GM21526 (cell line): ENCODE measurements around the gene ADCYAP1R1.

Experiments used
- ATAC-seq: cut with Tn5 transposase; IDR thresholded peaks from one replicate; pipeline ENCODE4 v1.9.1; 2021; ENCODE audit warnings: moderate library complexity; ENCODE audit not compliant: unreplicated experiment, low FRiP score

Gene ADCYAP1R1

DNA sequence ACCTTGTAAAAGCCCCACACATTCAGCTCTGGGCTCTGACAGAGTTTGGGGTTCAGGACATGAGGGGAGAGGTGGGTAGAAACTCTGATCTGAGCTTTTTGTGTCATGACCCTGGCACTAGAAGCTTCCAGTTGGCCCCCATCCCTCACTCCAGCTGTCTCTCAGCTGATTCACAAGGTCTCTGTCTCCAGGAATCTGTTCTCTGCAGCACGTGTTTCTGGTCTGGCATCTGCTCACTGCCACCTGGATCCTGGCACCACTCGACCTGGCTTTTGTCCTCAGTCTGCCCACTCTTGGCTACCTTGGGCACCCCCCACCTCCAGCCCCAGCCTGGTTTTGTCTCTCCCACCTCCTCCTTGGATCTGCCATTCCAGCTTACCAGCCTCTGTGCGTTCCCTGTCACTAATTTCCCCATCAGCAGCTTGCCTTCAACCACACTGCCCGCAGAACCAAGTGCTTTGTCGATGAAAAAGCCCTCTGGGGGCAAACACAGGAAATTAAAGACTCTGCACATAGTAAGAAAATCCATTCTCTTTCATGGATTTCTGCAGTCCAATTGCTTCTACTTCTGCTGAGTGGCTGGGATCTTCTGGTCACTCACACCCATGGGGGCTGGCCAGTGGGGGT is 18.3 kb upstream of the ADCYAP1R1 start:
- no peak for ATAC-seq

DNA sequence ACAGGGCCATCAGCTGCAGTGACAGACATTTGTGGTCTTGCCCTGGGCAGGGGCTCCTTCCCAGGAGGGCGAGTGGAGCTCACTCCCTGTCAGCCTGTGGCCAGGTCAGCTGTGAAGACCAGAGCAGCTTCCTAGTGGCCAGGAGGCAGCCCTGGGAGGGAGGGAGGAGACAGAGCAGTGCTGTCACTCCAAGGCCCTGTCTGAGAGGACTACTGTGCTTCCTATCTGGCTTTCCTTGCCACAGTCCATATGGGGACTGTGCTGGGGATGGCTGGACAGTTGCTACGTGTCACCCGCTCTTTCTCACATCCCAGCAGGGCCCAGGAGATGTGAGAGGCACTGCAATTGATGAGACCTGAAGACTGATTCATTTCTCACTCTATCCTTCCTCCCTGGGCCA is 15.2 kb upstream of the ADCYAP1R1 start:
- ATAC-seq, result no peak

DNA sequence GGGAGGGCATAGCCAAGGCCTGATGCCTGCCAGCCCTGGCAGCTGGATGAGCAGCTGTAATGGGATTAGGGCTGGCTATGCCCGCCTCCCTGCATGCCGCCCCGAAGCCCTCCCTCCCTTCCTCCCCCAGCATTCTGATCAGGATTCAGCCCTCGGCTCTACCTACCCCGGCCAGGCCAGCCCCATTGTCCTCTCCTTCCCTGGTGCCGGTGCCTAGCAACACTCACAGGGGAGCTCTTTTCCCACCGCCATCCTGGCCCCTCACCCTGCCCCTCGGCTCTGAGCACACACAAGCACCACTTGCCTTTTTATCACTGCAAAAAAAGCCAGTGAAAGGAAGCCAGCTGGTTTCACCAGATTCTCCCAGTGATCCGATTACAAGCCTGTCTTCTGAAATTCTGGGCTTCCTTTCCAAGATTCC is 9.0 kb upstream of the ADCYAP1R1 start:
- no peak for ATAC-seq

DNA sequence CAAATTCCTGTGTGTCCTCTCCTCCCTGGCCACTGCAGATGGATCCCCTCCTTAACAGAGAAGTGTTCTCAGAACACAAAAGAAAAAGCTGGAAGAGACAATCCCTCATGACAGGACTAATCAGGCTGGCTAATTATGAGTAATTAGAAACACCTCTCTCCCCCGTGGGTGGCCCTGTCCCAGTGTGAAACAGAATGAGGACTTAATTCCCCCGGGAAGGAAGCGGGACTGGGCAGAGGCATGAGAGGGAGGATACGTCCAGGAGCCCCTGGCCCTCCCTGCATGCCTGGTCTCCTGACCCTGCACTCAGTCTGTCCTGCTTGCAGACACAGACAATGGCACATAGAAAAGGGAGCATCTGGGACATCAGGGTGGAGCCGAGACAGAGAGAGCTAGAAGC is 7.6 kb upstream of the ADCYAP1R1 start:
- ATAC-seq, result no peak

DNA sequence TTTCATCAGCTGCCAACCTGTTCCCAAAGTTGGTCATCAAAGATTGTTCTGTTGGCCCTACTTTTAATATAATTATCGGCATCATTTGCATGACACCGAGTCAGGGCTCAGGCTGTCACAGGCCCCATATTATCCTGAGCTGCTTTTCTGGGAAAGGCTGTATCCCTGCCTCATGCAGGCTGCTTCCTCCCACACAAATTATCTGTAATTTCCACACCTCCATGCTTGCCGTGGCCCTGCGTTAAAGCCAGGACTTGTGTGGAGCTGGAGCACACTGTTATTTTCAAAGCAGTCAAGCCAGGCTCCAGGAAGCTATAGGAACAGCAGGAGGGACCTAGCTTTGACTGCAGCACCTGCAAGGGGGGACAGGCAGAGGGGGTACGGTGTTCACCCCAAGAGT is 5.4 kb upstream of the ADCYAP1R1 start:
- no peak for ATAC-seq

DNA sequence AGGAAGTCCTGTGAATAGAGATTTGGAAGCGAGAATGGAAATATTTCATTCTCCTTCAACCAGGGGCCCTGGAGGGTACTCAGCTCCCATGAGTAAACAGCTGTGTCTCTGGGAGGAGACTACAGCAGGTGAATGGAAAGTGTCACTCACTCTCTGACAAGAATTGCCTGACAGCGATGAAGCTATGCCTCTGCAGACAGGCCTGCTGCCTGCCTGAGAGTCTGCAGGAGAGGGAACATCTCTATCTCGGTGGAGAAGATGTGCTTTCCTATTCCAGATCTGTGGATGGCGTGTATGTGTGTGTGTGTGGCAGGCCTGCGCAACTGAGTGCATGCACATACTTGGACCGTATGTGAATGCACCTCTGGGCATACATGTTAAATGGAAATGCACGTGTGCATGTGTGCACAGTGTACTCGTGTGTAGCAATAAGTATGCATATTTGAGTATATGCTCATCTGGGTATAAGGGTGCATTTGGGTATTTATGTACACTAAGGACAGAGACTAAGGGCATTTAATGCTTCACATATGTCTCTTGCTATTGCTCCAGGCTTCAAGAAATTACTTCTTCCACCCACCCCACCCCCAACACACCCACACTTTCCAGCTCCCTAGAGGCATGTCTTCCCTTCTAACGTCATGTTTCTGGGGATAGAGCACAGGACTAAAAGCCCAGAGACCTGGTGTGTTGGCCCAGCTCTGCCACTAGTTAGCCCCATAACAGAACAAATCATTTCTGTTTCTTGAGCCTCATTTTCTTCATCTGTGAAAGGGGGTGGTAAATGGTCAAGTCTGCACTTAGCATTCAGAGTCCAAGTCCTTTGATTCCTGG is 4.6 kb upstream of the ADCYAP1R1 start:
- no peak for ATAC-seq

DNA sequence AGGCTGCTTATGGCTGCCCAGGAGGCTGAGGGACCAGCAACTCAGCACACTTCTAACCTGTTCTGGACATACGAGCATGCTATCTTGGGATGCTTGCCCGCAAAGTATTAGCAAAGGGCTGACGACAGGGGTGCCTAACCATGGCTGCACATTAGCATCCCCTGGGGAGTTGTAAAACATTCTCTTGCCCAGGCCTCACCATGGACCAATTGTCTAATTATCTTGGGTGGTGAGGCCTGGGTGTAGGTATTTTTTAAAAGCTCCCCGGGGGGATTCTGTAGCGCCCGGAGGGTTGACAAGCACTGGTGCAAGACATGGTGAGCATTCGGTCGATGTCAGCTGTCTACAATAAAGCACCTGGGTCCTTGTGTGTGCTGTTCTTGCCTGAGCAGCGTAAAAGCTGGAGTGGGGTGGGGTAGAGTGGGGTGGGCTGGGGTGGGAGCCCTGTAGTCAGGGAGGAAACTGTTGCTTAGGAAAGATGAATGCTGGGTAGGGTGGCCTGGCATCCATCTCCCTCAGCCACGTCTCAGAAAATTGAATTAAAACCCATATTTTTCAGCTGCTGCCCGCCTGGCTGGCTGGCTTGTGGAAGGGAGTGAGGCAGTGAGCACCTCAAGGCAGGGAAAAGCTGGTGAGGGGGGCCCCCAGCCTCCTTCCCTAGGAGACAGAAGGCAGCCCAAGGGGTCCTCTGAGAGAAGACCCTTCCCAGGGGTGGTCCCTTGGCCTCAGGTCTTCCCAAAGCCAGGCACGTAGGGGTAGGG is 2.9 kb upstream of the ADCYAP1R1 start:
- no peak for ATAC-seq

DNA sequence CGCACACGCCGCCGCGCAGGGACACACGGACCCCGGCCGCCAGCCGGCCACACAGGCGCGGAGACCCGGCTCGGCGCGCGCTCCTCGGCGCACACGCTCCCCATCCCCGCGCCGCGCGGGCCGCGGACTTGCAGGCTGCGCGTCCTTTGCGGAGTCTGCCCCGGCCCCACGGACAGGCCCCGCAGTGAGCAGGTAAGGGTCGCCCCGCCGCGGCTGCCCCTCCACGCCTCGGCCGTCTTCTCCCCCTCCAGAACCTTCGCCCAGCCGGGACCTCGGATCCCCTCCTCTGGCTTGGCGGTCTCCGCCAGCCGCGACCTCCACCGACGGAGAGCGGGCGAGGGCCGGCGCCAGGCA is 356 bp downstream of the ADCYAP1R1 start:
- no peak for ATAC-seq

DNA sequence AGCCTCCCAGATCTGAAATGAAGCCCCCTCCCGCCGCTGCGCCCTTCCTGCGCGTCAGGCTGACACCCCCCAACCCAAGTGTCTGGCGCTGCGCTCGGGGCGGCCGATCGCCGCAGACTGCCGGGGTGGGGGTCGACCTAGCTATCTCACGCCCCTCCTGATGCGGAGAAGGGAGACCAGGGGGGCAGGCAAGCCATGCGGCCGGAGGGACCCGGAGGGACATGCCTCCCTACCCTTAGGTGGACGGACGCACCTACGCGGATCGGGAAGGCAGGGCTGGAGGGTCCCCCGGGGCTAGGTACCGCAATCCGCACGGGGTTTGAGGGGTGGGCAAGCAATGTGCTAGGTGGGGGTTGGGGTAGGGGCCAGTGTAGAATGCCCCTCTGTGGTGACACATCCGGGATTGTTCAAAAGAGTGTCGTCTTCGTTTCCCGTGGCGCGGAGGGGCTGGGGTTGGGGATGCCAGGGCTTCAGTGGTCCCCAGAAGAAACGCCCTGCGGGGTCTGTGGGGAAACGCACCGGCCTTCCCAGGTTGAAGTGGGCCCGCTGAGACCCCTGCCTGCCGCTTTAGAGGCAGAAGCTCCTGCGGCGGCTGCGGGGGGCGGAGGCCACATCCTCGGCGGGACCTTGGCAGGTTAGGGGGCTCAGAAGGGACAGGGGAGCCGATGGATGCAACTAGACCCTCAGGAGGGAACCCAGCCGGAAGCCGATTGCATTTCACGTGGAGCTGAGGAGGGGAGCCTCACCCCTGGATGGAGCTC is 913 bp downstream of the ADCYAP1R1 start:
- no peak for ATAC-seq

DNA sequence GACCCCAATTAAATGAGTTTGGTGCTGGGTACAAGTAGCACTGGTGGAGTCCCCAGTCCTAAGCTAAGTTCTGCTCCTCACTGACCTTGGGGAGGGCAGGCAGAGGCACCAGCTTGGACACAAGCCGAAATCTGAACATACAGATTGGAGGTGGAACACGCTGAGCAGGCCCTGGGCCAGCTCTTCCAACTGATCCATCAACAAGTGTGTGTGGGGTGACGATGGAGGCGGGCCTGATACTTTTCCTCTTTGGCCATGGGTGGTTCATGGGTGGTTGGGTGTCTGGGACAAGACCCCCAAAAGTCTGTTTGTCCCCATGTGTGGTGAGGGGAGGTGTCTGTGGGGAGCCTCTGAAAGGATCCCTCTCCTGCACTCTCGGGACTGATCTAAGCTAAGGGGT is 1.9 kb downstream of the ADCYAP1R1 start:
- no peak for ATAC-seq

DNA sequence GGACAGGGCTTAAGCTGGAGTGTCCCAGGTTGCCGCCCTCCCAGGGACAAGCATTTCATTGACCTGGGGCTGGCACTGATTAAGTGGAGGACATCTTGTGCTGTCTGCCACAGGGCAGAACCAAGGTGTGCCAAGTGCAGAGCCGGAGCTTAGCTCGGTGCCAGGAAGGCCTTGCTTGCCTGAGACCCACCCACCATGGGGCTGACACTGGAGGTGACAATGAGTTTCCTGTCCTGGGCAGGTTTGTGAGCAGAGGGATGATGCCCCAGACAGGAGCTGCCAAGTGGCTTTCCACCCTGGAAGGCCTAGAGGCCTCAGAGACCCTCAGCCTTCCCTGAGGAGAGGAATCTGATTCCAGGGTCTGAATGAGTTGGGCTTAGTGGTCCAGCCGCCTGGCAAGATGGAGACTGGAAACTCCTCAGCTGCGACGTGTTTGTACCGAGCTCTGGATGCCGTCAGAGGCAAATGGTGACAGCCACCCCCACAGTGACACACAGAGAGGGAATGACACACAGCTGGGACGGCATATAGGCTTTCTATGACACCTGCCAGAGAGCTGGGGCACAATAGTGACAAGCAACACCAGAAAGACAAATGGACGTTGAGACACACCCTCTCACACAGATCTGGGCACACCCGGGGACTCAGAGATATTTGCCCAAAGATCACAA is 2.6 kb downstream of the ADCYAP1R1 start:
- ATAC-seq, result no peak

DNA sequence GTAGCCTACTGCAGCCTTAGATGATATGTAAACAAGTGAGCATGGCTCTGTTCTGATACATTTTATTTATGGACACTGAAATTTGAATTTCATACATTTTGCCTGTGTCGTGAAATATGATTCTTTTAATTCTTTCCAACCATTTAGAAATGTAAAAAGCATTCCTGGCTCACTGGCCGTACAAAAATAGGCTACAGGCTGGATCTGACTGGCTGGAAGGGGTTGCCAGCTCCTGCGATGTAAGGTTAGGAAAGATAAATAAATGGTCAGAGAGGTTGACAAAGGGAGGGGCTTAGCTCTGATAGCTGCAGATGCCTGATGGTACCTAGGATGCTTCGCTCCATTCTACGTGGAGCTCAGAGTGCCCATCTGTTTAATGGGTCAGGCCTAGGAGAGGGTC is 3.4 kb downstream of the ADCYAP1R1 start:
- ATAC-seq, result no peak

DNA sequence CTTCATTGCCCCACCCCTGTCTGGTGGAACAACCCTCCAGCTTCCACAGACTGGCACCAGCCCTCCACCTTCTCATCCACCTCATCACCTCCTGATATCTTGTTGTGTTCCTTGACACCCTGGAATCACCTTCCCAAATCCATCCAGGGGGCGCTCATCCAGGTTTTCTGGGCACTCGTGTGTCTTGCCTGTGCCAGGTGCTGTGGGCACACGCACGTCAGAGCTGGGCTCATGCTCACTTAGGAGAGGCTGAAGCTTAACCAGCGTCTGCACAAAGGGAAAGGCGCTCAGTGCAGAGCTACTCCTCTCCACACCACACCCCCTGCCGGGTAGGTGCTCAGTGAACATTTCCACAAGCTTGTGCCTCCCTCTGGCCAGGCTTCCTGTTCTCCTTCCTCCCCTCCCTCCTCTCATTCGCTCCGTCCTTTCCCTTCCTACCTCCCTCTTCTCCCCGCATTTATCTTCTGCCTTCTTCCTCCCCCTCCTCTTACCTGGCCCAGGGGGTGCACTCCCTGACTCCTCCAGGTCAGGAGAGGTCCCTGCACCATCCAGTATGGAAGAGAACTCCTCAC is 4.8 kb downstream of the ADCYAP1R1 start:
- ATAC-seq, result no peak

DNA sequence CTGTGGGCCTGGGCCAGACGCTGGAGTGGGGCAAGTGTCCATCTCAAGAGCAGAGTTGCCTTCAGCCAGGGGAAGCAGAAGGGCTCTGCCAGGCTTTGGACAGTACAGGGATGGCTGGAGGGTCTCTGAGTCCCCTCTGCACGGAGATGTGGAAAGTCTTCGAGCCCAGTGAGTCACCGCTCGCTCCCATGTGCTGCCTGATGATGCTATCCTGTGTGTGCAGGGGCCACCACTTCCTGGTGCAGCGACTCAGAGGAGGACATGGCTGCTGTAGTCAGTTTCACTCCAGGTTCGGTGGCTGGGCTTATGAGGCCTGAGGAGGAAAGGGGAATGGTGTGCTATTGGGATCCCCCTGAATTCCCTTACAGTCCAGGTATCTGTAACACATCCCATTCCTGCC is 6.0 kb downstream of the ADCYAP1R1 start:
- ATAC-seq, result no peak

DNA sequence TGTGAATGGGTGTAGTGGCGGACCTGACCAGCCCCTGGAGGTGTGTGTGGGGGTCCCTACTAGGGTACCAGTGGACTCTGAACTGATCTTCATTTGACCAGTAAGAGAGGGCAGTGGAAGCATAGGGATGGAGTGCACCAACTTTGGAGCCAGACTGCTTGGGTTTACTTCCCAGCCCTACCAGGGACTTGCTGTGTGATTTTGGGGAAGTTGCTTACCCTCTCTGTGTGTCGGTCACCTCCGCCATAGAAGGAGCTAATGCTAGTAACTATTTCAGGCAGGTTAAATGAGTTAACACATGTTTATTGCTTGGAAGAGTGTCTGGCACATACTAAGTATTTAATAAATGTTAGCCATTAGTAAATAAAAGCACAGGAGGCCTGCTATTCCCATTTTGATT is 6.6 kb downstream of the ADCYAP1R1 start:
- no peak for ATAC-seq

DNA sequence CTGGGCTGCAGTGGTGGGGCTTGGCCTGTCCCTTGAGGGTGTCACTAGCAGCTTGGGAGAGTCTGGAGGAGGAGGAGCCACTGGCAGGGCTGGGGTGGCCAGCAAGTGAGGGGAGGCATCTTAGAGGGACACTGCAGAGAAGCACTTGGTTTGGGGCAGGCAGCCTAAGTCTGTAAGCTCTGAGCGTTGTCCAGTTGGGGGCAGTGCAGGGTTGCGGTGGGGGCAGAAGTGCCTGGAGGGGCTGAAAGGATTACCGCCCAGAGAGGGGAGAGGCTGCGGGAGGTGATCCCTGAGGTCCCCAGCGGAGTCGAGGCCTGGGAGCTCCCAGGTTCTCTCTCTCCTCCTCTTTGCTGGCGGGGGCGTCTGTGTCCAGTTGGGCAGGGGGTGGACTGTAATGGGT is 7.4 kb downstream of the ADCYAP1R1 start:
- no peak for ATAC-seq

DNA sequence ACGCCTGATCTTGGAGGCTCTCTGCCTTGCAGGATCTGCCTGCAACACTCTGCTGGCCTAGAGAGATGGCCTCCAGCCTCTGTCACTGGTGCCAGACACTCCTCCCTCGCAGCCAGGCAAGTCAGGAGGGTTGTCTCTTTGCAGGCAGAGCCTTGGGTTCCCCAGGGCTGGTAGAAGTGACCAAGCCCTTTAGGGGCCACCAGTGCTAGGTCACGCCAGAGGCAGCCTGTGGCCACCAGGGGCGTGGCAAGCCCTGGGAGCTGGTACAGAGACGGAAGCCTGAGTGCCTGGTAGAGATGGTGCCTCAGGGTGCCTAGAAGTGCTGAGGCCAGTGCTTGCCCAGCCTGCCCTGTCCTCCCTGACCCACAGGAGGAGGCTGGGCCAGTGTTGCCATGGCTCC is 9.1 kb downstream of the ADCYAP1R1 start:
- ATAC-seq, result no peak

DNA sequence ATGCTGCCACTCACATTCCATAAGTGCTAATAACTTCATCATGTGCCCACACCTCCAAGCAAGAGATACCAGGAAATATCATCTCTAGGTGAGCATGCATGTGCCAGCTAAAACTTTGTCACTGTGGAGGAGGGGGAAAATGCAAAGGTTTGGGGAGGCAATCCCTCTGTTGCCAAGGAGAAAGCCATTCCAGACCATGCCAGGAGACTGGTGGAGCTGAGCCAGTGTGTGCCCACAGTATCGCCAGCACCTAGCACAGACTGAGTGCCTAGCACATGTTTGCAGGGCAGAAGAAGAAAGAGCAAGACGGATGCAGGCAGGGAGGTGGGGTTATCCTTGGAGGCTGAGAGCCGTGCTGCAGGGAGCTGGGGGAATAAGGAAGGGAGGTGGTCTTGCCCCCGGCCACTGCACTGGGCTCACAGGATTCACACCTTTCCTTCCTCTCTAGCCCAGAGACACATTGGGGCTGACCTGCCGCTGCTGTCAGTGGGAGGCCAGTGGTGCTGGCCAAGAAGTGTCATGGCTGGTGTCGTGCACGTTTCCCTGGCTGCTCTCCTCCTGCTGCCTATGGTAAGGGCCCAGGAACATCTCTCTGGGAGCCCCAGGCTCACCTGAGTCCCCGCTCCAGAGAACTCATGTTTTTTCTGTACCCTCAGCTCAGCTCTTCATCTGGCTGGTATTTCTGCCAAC is 10.8 kb downstream of the ADCYAP1R1 start:
- ATAC-seq, result no peak

DNA sequence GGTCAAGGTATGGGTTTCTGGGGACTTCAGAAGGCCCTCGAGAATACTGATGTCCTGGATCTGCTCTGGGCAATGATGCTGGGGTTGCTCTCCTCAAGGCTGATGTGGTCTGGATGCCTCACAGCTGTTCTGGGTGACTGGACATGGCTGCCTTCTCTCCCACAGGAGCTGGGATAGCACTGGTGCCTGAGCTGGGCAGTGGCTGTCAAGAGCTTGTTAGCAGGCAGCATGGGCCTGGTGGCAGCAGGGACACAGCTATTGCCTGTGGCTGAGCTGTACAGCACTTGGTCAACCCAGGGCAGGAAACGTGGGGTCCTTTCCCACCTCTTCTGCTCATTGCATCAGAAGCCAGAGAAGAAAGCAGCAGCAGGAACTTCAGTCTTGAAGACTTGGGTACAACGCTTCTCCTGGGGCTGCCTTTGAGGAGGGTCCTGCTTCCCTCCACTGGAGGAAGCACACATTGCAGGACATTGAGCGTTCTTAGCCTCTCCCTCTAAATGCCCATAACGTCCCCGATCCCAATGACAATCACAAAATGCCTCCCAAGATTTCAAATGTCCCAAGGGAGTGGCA is 13.0 kb downstream of the ADCYAP1R1 start:
- no peak for ATAC-seq
